Measurements from ENCODE around the gene MAP1LC3B2. TPM values are rescaled to one million over a fixed set of nuclear protein-coding genes. Genes with fewer than 3 reads are reported as not detected.

MAP1LC3B2 gene
- total RNA-seq, 1 donor from 2014 or later: 5.8 TPM

DNA sequence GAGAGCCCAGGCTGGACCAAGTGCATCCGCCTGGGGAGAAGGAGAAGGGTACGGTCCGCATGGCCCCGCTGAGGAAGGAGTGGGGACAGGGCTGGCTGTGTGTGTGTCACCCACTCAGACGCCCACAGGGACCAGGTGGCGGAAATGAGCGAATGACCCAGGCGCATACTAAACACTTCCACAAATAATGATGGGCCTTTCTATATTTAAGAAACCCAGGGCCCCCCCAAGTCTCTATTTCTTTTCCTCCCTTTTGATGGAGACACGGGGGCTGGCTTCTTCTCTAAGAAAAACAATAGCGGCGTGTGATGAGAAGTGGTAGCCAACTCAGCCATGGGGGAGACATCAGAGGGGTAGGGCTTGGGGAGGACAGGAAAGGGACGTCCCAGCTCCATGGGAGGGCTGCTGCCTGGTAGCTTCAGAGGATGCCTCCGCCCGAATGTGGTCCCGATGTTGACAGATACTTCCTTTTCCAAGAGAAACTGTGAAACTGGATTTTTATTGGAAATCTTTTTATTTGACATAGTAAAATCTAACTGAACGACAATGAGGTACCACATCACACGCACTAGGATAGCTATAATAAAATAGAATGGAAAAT lies 6.3 kb upstream of the MAP1LC3B2 start:
- no peaks in the 10 kb centered on the region for H3K79me2 ChIP-seq (ENCODE audit: insufficient read depth, low read length)
- Mint-ChIP-seq H3K27ac (ENCODE audit: unreplicated experiment) (no peak overlapping the region), H3K27me3 (ENCODE audit: low read depth, unreplicated experiment) (peaks cover 12% of the 10 kb centered on the region), H3K4me3 (ENCODE audit: unreplicated experiment) (no peak overlapping the region), H3K4me1 (ENCODE audit: low read depth, unreplicated experiment) (peaks cover 16% of the 10 kb centered on the region), H3K36me3 (ENCODE audit: low read depth, unreplicated experiment) (no peaks in the 10 kb centered on the region), H3K9me3 (ENCODE audit: unreplicated experiment) (no peaks in the 10 kb centered on the region)
- no peaks in the 10 kb centered on the region for H4K20me1 ChIP-seq (ENCODE audit: insufficient read depth, low read length)
- H2AFZ ChIP-seq (ENCODE audit: low read depth, low read length): peak overlapping the region; percentile 43
- FAIRE-seq (no peak), DNase-seq (ENCODE audit: low read depth) (no peak)
- TF ChIP-seq, protein P1, sequence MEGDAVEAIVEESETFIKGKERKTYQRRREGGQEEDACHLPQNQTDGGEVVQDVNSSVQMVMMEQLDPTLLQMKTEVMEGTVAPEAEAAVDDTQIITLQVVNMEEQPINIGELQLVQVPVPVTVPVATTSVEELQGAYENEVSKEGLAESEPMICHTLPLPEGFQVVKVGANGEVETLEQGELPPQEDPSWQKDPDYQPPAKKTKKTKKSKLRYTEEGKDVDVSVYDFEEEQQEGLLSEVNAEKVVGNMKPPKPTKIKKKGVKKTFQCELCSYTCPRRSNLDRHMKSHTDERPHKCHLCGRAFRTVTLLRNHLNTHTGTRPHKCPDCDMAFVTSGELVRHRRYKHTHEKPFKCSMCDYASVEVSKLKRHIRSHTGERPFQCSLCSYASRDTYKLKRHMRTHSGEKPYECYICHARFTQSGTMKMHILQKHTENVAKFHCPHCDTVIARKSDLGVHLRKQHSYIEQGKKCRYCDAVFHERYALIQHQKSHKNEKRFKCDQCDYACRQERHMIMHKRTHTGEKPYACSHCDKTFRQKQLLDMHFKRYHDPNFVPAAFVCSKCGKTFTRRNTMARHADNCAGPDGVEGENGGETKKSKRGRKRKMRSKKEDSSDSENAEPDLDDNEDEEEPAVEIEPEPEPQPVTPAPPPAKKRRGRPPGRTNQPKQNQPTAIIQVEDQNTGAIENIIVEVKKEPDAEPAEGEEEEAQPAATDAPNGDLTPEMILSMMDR (IDR thresholded peaks at IDR 0.05; ENCODE audit: insufficient read depth, low read depth, low read length): no peak
- TF ChIP-seq EZH2 (IDR thresholded peaks at IDR 0.05; ENCODE audit: insufficient read depth, low read length): no peak
- no peak overlapping the region for H3K4me3 ChIP-seq (ENCODE audit: insufficient read depth, low read depth, low read length)
- peak overlapping the region; percentile 50 for H3K4me2 ChIP-seq (ENCODE audit: low read length)
- no peaks in the 10 kb centered on the region for H3K9me3 ChIP-seq (ENCODE audit: insufficient read depth, low read depth, low read length)
- no peaks in the 10 kb centered on the region for H3K36me3 ChIP-seq (ENCODE audit: insufficient read depth, low read length)
- peaks cover 24% of the 10 kb centered on the region for H3K4me1 ChIP-seq (ENCODE audit: insufficient read depth, low read length)
- no peak overlapping the region for H3K27ac ChIP-seq (ENCODE audit: low read depth, low read length)
- H3K9ac ChIP-seq (ENCODE audit: low read length): peak overlapping the region; percentile 39
- no peaks in the 10 kb centered on the region for H3K27me3 ChIP-seq (ENCODE audit: insufficient read depth, low read length)

DNA sequence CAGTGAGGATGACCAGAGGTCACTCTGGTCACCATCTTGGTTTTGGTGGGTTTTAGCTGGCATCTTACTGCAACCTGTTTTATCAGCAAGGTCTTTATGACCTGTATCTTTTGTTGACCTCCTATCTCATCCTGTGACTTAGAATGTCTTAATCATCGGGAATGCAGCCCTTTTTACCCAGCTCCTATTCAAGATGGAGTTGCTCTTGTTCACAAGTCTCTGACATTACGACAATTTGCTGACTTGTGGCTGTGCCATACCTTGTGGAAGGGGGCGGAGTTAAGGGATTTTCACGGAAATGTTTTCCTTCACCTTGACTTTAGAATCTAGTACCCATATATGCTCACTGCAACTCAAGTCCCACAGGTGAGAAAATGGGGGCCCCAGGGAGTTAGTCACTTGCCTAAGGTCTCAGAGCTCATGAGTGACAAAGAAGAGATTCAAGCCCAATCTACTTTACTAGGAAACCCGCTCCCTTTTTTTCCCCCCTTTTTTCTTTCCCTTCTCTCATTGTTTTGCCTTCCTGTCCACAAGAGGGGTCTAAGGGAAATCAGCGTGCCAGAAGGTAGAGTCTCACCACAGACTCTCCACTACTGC lies 2.7 kb upstream of the MAP1LC3B2 start:
- Histone ChIP-seq H3K4me3 (ENCODE audit: insufficient read depth, low read depth, low read length) (no peak overlapping the region), H4K20me1 (ENCODE audit: insufficient read depth, low read length) (no peaks in the 10 kb centered on the region), H3K4me1 (ENCODE audit: insufficient read depth, low read length) (peaks cover 25% of the 10 kb centered on the region), H2AFZ (ENCODE audit: low read depth, low read length) (no peak overlapping the region), H3K79me2 (ENCODE audit: insufficient read depth, low read length) (no peaks in the 10 kb centered on the region), H3K27me3 (ENCODE audit: insufficient read depth, low read length) (no peaks in the 10 kb centered on the region), H3K27ac (ENCODE audit: low read depth, low read length) (no peak overlapping the region), H3K4me2 (ENCODE audit: low read length) (no peak overlapping the region), H3K9me3 (ENCODE audit: insufficient read depth, low read depth, low read length) (no peaks in the 10 kb centered on the region), H3K36me3 (ENCODE audit: insufficient read depth, low read length) (no peaks in the 10 kb centered on the region), H3K9ac (ENCODE audit: low read length) (no peak overlapping the region)
- H3K36me3 Mint-ChIP-seq (ENCODE audit: low read depth, unreplicated experiment): no peaks in the 10 kb centered on the region
- no peak for DNase-seq (ENCODE audit: low read depth)
- no peaks in the 10 kb centered on the region for H3K9me3 Mint-ChIP-seq (ENCODE audit: unreplicated experiment)
- TF ChIP-seq EZH2 (IDR thresholded peaks at IDR 0.05; ENCODE audit: insufficient read depth, low read length): no peak
- TF ChIP-seq, protein P1 (IDR thresholded peaks at IDR 0.05; ENCODE audit: insufficient read depth, low read depth, low read length): no peak
- H3K27ac Mint-ChIP-seq (ENCODE audit: unreplicated experiment): peak overlapping the region; percentile 8
- H3K4me3 Mint-ChIP-seq (ENCODE audit: unreplicated experiment): no peak overlapping the region
- peaks cover 20% of the 10 kb centered on the region for H3K4me1 Mint-ChIP-seq (ENCODE audit: low read depth, unreplicated experiment)
- peaks cover 12% of the 10 kb centered on the region for H3K27me3 Mint-ChIP-seq (ENCODE audit: low read depth, unreplicated experiment)
- FAIRE-seq: no peak
